HG03558 (cell line): ENCODE data around the gene CBX8.
"Not testable (repeated sequence)": the region's sequence is repeated elsewhere in the genome, so short reads cannot be mapped to it uniquely, and the experiment has no call there.

Experiments
- ATAC-seq: cut with Tn5 transposase; IDR thresholded peaks from one replicate; pipeline ENCODE4 v1.9.1; 2021; ENCODE audit warnings: moderate number of reproducible peaks; ENCODE audit not compliant: unreplicated experiment; ENCODE audit errors: extremely low read depth

The CBX8 gene

GRCh38 chr17:79783891-79784290 is 13.0 kb downstream of the CBX8 start:
- ATAC-seq = no peak

GRCh38 chr17:79781736-79782575 is 14.9 kb downstream of the CBX8 start:
- no peak for ATAC-seq

- no peak for ATAC-seq
Measured at GRCh38 chr17:79781012-79781650, 15.7 kb downstream of the CBX8 start.

GRCh38 chr17:79779661-79780365 is 17.1 kb downstream of the CBX8 start:
- ATAC-seq = no peak

GRCh38 chr17:79779084-79779529 is 17.8 kb downstream of the CBX8 start:
- no peak for ATAC-seq

GRCh38 chr17:79778504-79779083 is 18.3 kb downstream of the CBX8 start:
- no peak for ATAC-seq

- no peak for ATAC-seq
Measured at GRCh38 chr17:79777894-79778503, 18.9 kb downstream of the CBX8 start, which contains the start of gene CBX2. CBX2 (plus strand) TSS chr17:79778148; CDS start chr17:79778236, 88 bp downstream.

- no peak for ATAC-seq
Measured at GRCh38 chr17:79777120-79777893, 19.6 kb downstream of the CBX8 start.

GRCh38 chr17:79776376-79777119 is 20.3 kb downstream of the CBX8 start:
- no peak for ATAC-seq

- ATAC-seq = no peak
Measured at GRCh38 chr17:79775632-79776031, 21.2 kb downstream of the CBX8 start.

GRCh38 chr17:79774561-79774975 is 22.3 kb downstream of the CBX8 start:
- no peak for ATAC-seq

GRCh38 chr17:79772726-79773125 is 24.2 kb downstream of the CBX8 start:
- not testable (repeated sequence) for ATAC-seq

GRCh38 chr17:79771276-79771675 is 25.6 kb downstream of the CBX8 start:
- no peak for ATAC-seq

- no peak for ATAC-seq
Measured at GRCh38 chr17:79769570-79770506, 27.0 kb downstream of the CBX8 start.

GRCh38 chr17:79765708-79766107 is 31.2 kb downstream of the CBX8 start:
- no peak for ATAC-seq

- no peak for ATAC-seq
Measured at GRCh38 chr17:79761894-79762589, 34.8 kb downstream of the CBX8 start.
